IPS DF 19.7 (cell line): ENCODE data around the gene ARF3.

Source experiments
- DNase-seq: peaks from one replicate; pipeline ENCODE4 v3.0.0-alpha.2; 2013; ENCODE audit warnings: low read depth, low spot score

ARF3 gene

DNA sequence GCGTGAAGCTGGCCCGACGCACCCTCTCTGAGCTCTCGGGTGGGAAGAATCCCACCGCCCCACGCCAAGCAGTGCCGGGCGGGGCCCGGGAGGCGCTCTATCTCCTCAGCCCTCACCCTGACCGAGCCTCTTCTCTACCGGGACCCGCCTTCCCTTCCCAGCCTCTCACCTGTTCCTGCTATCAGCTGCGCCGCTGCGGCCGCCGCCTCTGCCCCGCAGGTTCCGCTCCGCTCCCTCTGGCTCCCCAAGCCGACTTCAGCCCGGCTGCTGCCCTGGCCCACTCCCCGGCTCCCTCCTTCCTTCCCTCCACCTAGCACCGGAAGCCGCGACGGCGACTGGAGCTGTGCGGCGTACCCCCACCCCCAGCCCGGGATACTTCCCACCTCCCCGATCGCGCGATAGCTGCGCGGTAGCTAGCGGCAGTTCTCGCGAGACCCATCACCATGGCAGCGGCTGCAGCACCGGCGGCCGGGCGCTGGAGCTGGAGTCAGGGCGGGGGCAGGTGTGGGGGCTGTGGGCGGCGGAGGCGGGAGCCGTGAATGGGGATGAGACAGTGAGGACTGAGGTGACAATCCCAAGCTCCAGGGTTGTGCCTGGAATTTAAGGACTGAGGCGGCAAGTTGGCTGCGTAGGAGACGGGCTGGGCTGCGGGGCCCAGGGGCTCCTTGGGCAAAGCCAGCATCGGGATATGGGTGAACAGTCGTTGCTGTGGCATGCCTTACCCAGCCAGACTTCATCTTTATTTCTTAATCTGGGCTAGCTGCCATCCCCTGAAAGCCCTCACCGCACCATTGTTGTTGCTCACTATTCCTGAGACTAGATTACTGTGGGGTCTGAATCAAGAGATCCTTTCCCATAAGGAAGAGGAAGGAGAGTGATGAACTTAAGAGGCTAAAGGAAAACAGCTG lies at the start of gene ARF3:
ARF3 (minus strand) TSS at position 347 of the 908 bp plus-strand sequence. CDS start 16,392 bp downstream, outside the sequence.
- peak; percentile 81 for DNase-seq

GRCh38 chr12:49000346-49000745 lies 43.1 kb upstream of the ARF3 start:
- no peak for DNase-seq

DNA sequence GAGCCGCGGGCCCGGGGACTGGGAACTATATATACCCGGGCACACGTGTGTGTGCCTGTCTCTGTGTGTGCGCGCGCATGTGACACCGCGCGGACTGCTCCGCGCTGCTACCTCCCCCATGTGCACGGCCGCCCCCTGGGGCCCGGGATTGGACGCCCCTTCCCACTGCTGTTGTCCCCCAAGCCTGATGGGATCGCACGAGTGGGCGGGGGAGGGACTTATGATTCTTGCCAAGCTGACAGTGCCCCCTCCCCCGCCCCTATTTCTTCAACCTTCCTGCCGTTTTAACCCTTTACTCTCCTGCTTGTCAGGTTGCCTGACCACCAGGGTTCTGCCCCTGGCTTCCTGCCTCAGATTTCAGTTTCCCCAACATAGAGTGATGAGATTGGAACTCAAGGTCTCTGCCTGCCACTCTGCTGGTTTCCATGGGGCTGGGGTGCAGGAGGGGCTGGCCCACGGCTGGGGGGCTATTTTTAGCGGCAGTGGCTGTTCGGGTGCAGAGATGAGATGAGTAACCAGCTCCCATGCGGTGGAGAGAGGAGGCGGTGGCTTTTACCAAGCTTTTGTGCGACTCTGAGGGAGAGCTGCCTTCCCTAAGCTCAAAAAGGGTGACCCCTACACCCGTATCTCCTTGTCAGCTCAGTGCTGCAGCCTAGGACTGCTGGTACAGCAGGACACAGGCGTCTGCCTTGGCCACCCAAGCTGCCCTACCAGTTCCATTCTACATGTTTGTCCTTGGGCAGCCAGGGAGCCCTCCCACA lies 42.3 kb upstream of the ARF3 start, which contains the start of gene DDN:
DDN (minus strand) TSS at position 5 of the 761 bp plus-strand sequence. CDS start 88 bp downstream, outside the sequence.
- no peak for DNase-seq

GRCh38 chr12:48998497-48999353 lies 41.4 kb upstream of the ARF3 start:
- no peak for DNase-seq

- DNase-seq, result no peak
Observed at GRCh38 chr12:48997719-48998496, 40.6 kb upstream of the ARF3 start.

DNA sequence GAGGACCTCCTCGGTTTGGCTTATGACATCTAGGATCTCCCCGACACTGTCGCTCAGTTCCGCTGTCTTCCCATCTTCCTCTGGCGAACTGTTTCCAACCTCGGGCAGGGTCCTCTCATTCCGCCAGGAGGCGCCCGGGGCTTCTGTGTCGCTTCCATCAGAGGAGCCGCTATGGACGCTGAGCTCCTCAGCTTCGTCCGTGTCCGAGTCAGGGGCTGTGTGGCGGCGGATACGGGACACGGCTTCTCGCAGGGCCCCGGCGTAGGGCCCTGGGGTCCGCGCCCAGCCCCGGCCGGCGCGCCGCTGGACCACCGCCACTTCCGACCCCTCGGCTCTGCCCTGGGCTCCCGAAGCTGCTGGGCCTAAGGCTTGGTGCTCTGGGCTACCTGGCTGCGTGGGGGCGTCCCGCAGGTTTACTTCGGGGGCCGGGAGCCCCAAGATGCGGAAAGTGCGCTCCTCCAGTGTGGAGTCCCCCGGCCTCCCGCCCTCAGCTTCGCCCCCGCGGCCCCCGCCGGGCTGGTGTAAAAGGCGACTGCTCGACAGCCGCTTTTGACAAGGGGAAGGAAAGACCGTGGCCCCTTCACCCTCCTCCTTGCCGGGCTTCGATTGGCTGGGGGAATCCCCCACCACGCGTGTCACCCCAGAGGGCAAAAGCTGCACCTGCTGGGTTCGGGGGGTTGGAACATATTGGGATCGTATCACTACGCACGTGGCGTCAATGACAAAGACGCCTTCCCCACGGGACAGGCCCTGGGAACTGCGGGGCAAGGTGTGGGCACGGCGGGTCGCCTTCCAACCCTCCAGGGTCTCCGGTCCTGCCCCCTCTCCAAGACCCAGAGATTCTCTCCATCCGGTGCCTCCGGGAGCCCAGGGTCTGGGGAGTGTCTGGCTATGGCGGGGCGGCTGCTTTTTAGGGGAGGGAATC lies 39.8 kb upstream of the ARF3 start:
- no peak for DNase-seq

- DNase-seq, result peak; percentile 71
Observed at GRCh38 chr12:48995086-48995879, 38.0 kb upstream of the ARF3 start.

DNA sequence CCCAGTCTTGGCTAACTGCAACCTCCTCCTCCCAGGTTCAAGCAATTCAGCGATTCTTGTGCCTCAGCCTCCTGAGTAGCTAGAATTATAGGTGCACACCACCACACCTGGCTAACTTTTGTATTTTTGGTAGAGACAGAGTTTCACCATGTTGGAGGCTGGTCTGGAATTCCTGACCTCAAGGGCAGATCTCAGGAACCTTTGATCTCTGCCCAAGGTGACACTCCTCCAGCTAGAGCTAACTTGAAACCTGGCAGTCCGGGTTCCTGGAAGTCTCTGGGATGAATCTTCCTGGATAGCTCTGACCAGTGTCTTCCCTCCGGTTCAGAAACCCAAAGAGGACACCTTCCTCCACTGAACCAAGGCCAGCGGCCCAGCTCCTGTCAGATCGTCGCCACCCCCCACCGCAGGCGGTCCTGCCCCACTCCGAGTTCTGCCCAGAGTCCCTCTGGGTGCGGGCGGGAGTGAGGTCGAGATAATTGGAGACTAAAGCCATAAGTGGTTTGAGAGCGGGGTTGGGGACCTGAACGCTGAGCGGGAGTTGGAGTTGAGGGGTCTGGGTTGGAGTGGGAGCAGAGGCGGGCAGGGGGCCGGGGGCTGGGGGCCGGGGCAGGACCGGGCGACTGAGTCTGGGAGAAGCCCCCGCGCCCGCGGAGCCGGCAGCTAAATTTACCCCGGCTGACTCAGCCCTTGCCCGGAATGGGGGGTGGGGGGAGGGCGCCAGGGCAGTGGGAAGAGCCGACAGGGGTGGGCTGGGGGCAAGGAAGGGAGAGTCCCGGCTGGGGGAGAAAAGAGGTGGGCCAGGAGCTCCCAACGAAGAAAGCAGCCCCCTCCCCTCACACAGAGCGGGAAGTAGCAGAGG lies 37.2 kb upstream of the ARF3 start:
- no peak for DNase-seq

DNA sequence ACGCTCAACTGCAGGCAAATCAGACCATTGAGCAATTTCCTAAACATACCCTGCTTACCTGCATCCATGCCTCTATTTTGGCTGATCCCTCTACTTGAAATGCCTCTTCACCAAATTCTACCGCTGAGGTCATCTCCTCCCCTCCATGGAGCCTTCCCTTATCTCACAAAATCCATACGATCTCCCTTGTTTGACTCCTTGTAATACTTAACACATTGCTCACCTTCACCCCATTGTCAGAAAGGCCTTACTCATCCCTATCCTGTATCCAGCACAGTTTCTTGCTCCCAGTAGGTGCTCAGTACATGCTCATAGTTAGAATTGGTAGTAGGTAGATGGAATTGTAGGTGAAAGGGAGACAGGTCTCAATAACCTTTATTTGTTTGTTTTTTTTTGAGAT lies 36.5 kb upstream of the ARF3 start:
- DNase-seq, result no peak

DNA sequence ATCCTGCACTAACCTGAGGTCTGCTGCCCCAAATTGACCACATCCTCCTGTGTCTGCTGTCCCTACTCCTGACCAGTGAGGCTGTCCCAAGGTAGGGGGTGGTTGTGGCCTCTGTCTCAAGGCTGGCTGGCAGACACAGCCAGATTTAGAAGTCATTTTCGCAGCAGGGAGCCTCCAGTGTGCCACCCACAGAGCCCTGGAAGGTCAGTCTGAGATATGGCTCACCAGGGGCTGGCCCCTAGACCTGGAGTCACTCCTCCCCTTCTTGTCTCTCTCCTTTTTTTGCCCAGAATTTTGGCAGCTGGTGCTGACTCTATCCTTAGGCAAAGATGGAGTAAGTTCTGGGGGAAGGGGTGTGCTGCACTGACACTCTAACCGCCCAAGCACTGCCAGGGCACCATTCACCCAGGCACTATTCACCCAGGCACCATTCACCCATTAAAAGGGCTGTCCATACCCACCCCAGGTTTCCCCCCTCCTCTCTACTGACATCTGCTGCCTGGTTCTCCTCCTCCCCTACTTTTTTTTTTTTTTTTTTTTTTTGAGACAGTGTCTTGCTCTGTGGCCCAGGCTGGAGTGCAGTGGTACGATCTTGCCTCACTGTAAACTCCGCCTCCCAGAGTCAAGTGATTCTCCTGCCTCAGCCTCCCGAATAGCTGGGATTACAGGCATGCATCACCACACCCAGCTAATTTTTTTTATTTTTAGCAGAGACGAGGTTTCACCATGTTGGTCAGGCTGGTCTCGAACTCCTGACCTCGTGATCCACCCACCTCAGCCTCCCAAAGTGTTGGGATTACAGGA lies 34.2 kb upstream of the ARF3 start:
- DNase-seq, result no peak

GRCh38 chr12:48990552-48990951 lies 33.3 kb upstream of the ARF3 start:
- no peak for DNase-seq

DNA sequence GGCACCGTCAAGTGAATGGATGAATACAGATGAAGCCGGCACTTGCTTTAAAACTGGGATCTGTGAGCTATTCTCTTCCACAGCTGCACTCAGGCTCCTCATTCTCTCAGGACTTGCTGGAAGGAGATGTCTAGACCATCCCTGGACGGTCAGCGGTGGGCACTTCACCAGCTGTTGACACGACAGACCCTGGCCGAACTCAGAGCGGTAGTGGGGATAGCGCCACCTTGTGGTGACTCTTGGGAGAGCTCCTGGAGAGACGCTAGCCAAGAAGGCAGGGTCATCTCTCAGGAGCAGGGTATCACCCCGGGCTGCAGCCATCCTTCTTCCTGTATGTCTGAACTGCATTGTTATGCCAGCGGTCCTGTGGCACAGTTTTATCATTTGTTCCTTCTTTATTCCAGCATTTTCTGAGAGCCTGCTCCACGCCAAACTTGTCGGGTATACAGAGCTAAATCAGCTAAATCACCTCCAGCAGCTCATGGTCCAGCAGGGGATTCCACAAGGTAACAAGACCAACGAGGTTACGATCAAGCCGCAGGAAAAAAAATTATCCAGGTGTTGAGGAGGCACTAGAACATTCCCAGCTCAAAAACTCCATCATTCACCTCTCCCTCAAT lies 30.9 kb upstream of the ARF3 start:
- no peak for DNase-seq

DNA sequence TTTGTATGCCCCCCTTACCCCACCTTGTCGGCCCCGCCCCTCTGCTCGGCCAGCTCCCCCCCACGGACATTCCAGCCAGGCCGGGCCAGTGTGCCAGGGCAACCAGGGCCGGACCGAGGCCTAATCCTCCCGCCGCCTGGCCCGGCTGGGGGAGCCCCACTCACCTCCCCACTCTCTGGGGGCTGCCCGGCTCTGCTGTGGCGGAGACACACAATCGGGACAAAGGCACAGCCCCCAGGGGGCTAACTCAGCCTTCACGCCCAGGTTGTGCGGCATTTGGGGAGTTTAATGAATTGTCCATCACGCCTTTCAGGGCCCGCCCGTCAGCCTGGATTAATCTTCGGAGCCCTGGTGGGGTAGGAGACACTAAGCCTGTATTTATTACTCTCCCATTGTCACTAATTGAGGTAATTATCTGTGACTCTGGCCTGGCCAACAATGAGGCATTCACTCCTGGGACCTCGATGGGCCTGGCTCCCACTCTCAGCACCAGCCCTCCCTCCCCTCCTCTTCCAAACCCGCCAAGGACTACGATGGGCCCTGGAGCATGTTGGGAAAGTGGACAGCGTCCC lies 29.5 kb upstream of the ARF3 start:
- no peak for DNase-seq

- no peak for DNase-seq
Observed at GRCh38 chr12:48985901-48986300, 28.6 kb upstream of the ARF3 start.

DNA sequence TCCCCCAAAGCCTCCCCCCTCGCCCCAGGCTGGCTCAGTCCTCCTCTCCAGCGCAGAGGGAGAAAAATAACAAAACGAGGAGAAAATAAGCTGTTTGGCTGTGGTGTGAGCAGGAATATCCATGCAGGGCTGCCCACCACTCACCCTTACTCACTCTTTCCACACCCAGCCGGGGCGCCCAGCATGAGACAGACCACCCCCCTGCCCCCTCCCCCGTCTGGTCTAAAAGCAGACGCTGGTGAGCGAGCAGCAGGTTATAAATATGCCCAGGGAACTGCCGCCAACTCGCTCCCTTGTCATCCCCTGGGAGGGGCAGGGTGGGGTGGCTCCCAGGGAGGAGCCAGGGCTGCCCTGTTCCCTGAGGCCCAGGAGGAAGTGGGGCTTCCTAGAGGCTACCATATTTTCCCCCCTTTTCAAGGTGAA lies 28.2 kb upstream of the ARF3 start:
- no peak for DNase-seq

- DNase-seq, result no peak
Observed at GRCh38 chr12:48982397-48983080, 25.3 kb upstream of the ARF3 start.
